NCI-H128 (cell line): Measurements from ENCODE around the gene EMC9.
"Not testable (repeated sequence)": the region's sequence is repeated elsewhere in the genome, so short reads cannot be mapped to it uniquely, and the experiment has no call there.

Experiments
- DNase-seq: peaks from one replicate; lab custom pipeline; 2025; ENCODE audit not compliant: unreplicated experiment; lab: John Stamatoyannopoulos, UW

The EMC9 gene

DNA sequence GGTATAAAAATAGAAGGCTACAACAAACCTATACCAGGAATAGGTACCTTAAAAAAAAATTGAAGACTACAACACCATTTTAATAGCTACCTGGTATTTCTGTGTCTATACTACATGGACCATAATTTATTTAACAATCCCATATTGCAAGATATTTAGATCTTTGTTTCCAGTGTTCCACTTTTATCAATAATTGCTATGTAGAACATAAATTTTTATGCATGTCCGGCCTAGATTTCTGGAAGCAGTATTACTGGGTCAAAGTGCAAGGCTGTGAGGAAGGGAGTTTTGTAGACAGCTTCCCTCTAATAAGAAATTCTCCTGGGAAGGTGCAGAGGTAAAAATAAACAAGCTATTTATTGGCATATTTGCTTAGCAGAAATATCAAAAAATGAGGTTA, 30.9 kb downstream of the EMC9 start:
- DNase-seq: no peak

DNA sequence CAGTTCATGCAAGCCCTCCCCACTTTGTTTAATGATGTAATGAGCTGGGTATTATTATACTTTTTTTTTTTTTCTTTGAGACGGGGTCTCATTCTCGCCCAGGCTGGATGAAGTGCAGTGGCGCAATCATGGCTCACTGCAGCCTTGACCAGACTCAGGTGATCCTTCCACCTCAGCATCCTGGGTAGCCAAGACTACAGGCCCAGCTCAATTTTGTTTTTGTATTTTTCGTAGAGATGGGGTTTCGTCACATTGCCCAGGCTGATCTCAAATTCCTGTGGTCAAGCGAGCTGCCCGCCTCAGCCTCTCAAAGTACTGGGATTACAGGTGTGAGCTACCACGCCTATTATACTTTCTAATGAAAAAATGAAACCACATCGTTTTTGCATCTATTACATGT, 31.3 kb downstream of the EMC9 start:
- DNase-seq: no peak

DNA sequence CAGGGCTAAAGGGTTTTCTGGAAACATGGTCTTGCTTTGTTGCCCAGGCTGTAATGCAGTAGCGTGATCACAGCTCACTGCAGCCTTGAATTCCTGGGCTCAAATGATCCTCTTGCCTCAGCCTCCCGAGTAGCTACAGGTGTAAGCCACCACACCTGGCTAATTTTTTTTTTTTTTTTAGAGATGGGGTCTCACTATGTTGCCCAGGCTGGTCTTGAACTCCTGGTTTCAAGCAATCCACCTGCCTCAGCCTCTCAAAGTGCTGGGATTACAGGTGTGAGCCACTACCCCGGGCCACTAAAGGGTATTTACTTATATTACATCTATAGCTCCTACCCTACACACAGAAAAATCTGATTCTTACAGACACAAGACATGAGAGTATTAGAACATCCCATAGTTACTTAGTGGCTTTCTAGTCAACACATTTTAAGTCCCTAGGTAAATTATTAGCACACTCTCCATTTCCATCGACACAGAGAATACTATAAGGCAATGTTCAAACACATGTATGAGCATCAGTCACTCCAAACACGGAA, 33.0 kb downstream of the EMC9 start:
- no peak for DNase-seq

DNA sequence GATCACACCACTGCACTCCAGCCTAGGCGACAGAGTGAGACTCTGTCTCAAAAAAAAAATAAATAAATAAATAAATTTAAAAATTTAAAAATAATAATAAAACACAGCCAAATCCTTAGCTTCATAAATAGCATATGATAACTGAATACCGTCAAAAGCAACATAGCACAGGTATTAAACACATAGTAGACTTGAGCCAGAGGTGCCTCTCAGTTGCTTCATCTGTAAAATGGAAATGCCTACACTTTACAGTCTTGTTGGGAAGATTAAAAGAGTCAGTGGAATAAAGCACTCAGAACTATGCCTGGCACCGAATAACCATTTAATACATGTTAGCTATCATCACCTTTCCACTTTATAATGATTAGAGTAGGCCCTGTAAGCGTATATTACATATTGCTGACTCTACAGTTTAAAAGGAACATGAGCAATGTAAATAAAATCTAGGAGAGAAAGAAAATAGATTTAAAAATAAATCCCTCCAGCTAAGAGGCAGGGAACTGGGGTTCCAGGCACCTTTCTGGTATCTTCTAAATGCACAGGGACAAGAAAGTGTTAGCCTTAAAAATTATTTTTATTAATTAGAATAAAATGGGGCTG, 34.6 kb downstream of the EMC9 start:
- no peak for DNase-seq

DNA sequence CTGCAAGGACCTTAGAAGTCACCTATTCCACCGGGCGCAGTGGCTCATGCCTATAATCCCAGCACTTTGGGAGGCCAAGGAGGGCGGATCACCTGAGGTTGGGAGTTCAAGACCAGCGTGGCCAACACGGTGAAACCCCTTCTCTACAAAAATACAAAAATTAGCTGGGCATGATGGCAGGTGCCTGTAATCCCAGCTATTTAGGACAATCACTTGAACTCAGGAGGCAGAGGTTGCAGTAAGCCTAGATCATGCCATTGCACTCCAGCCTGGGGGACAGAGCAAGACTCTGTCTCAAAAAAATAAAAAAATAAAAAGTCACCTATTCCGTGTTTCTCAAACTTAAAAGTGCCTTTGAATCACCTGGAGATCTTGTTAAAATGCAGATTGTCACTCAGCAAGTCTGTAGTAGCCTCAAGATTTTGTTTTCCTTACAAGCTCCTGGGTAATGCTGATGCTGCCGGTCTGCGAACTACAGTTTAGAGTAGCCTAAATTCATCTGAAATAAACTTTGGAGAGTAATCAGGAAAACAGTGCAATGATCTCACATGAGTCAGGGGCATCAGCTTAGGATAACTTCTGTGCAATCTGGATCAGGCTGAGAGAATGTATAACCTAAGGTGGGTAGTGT, 35.7 kb downstream of the EMC9 start:
- DNase-seq: not testable (repeated sequence)

DNA sequence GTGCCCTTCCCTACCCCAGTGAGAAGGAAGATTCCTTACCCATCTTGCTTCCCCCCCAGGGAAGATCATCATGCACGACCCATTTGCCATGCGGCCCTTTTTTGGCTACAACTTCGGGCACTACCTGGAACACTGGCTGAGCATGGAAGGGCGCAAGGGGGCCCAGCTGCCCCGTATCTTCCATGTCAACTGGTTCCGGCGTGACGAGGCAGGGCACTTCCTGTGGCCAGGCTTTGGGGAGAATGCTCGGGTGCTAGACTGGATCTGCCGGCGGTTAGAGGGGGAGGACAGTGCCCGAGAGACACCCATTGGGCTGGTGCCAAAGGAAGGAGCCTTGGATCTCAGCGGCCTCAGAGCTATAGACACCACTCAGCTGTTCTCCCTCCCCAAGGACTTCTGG, 37.9 kb downstream of the EMC9 start:
- no peak for DNase-seq

DNA sequence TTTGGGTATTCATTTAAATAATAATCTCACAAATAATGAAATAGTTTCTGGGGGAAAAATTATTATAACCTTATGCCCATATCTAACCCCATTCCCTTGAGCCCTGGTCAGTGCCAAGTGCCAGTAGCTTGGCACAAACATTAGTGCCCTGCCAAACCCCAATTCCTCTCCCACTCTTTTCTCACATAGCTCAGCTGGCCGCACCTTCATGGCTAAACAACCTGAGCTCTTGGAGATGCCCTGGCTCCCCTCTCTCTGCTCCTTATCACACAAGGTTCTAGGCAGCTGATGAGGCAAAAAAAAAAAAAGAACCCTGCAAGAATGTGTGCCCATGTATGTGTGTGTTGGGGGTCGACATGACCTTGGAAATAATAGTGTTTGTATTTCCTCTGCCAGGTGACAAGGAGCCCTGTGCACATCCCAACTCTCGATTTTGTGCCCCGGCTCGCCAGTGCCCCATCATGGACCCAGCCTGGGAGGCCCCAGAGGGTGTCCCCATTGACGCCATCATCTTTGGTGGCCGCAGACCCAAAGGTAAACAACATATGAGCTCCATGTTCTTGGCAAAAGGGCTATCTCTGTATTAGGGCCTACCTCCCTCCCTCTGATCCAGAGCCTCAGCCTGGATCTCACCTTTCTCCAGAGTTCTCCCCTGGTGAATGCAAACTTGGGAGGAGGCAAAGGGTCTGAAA, 38.9 kb downstream of the EMC9 start:
- no peak for DNase-seq

DNA sequence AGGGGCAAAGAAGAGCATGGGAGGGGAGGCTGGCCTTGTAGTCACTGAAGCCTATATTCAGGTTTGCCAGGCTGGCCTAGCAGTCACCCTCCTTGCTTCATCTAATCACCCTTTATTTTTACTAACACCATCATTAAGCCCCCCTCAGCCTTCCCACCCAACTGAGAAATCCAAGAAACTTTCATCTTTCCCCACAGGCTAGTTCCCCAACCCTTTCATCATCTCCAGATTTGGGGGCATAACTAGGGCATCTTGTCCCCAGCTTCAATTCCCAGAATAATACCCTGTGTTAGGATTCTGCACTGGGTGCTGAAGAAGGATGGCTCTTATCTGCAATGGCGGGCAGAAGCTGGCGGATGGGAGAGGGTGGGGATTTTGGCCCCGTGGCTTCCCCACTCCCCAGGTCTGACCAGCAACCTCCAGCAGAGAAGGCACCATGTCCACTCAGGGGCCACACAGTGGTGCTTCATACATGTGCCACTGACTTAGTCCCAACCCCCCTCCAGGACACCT, 40.4 kb downstream of the EMC9 start:
- no peak for DNase-seq

DNA sequence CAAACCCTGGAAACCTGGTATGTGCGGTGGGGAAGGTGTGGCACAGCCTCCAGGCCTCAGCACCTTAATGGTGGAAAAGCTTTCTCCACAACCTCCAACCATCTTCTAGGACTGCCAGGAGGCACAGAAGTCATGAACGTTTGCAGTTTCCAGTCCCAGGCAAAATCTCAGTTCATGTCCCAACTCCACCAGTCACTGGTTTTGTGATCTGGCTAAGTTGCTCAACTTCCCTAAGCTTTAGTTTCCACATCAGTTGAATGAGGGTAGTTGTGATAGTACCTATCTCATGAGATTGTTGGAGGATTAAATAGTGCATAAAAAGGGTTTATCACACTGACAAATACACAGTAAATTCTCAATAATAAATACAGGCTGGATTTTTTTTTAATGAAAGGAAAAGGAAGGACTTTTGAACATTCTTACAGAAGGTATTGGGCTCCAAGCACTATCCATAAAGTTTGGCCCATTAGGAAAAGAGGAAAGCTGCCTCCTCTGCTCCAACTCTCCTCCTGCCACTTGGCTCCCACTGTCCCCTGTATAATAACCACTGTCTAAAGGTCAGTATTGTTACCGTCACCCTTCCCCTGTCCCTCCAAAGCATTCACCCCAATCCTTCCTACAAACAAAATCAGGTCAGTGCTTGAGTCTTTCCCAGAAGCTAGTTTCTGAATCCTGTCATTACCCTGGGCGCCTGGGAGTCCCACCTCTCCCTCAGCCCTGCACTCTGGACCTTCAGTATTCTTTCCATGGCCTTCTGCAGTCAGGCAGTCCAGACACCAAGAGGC, 41.0 kb downstream of the EMC9 start:
- DNase-seq: no peak

DNA sequence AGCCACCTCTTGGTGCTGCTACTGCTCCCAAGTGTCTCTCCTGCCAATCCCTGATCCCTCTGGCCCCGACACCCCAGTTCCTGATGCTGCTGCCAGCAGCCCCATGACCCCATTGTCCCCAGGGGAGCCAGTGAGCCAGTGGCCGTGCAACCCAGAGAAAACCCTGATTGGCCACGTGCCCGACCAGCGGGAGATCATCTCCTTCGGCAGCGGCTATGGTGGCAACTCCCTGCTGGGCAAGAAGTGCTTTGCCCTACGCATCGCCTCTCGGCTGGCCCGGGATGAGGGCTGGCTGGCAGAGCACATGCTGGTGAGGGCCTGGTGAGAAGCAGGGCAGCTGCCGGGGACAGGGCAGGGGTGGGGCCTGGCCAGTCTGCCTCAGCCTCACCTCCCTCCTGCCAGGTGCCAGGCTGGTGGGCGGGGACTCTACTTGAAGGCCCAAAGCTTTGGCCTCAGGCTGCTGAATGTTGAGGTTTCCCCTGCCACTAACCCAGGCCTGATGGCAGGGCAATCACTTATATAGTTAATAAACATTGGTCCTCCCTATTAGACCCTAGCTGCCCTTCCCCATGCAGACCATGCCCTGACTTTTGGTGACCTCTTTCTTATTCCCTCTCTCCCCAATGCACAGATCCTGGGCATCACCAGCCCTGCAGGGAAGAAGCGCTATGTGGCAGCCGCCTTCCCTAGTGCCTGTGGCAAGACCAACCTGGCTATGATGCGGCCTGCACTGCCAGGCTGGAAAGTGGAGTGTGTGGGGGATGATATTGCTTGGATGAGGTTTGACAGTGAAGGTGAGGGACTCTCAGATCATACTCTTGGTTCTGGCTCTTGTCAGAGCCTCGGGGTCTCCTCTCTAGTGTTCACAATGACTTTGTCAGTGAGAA, 42.2 kb downstream of the EMC9 start:
- no peak for DNase-seq

DNA sequence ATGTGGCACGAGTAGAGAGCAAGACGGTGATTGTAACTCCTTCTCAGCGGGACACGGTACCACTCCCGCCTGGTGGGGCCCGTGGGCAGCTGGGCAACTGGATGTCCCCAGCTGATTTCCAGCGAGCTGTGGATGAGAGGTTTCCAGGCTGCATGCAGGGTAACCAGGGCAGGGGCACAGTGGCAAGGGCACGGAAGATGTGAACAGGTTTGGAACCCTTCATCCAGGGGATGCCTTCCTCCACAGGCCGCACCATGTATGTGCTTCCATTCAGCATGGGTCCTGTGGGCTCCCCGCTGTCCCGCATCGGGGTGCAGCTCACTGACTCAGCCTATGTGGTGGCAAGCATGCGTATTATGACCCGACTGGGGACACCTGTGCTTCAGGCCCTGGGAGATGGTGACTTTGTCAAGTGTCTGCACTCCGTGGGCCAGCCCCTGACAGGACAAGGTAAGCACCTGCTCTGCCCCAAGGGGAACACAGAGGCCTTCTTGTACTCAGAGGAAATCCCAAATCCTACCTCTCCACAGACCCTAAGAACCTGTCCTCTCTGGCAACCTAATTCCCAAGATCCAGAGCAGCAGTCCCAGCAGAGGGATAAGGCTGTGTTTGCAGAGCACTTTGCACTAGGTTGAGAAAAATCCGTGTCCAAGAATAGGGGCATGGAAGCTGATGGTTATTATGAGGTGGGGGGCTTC, 43.0 kb downstream of the EMC9 start:
- no peak for DNase-seq

DNA sequence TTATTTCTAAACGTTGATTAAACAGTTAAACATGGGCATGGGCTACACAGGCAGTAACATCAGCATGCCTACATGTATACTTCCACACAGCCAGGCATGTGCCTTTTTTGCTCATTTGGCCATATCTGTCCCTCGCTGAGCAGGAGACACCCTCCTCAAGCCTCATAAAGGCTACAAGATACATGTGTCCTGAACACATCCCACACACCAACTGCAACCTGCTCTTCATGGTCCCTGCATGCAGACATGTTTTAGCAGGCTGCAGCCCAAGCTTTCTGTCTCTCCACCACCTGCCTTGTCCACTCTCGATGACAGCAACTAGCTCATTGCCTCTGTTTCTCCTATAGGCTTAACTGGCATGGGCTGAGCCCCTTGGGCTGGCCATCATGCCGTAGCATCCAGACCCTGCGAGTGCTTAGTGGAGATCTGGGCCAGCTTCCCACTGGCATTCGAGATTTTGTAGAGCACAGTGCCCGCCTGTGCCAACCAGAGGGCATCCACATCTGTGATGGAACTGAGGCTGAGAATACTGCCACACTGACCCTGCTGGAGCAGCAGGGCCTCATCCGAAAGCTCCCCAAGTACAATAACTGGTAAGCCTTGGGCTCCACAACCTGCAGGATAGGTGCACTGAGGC, 44.7 kb downstream of the EMC9 start:
- no peak for DNase-seq

DNA sequence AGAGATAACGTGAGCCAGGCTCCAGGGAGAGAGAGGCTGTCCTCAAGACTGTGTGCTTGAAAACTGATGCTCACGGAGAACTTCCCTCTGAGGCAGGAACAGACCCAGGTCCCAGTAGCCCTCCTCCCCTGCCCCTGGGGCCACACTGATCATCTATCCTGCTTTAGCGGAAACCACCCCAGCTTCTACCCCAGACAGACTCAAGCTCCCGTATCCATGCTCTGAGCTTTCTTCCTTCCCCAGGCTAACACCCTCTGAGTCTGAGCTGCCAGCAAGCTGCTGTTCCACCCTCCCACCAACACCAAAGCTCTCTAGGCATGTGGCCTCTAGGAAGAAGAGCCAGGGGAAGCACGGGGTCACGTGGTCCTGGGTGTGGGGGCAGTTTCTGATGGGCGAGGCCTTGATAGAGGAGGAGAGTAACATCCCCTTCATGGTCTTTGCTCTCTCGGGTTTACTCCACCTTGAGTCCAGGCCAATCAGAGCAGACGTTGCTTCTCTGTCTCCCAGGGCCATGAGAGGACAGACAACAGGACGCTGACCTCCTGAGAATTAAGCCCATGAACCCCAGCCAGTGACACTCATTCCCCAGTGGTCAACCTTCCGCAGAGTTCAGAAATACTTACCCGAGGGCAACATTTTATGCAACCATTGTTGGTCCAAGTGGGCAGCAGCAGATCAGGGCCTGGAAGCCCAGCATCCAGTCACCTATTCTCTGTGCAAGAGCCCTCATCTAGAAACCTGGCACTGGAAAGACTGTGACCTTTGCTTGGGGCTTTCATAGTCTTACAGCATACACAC, 45.9 kb downstream of the EMC9 start:
- DNase-seq: no peak

DNA sequence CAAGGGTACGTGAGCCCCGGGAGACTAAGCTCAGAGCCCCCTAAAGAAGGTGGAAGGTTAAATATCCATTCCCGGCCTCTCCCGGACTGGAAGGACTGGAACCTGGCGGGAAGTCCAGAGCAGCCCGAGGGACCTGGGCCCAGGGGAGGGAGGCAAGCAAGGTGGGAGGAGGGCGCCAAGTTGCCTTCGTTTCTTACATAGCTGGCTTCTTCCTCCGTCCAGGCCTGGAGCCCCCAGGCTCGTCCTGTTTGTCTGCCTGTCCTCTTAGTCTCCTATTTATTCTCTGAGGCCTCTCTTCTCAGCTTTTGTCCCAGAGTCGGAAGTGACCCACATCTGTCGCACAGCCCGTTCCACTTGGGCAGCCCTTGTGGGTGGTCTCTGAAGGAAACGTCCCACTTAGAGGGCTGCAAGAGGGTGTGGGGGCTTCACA, 46.5 kb downstream of the EMC9 start:
- no peak for DNase-seq

DNA sequence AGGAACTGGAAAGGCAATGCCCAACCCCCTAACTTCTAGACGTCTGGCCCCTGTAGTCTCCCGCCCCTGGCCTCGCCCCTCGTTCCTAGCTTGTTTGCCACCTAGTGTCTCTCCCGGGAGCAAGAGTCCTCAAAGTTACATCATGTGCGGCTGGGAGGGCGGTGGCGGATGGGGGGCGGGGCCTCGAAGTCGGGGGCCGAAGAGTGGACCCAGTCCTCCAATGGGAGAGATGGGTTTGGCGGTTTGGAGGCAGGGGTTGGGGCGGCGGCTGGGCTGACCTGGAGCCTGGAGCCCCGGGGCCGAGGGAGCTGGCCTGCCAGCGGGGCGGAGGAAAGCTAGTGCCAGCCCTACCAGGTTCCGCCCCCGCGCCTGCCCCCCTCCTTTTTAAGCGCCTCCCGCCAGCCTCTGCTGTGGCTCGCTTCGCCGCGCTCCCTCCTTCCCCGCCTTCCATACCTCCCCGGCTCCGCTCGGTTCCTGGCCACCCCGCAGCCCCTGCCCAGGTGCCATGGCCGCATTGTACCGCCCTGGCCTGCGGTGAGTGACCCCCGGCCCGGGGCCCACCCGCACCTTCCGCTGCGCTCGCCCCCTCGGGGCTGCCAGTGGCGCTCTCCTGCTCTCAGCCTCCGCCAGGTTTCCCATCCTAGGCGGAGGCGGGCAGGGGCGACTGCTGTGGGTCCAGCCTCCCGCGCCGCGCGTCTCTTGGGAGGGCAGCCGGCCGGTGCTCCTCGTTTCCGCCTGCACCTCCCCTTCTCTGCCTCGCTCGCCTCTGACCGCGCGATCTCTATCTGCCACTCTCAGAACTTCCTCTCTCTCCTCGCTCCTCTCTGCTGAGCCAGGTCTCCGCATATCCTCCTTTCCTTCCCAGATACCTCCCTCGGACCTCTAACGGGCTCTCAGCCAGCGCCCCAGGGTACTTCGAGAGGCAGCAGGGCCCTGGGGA, 47.2 kb downstream of the EMC9 start, which contains the start of gene PCK2:
Gene PCK2, plus strand, starts transcription at position 411 of the 940 bp plus-strand sequence. Its CDS starts 95 bp downstream, at position 506.
- peak; percentile 75 for DNase-seq

DNA sequence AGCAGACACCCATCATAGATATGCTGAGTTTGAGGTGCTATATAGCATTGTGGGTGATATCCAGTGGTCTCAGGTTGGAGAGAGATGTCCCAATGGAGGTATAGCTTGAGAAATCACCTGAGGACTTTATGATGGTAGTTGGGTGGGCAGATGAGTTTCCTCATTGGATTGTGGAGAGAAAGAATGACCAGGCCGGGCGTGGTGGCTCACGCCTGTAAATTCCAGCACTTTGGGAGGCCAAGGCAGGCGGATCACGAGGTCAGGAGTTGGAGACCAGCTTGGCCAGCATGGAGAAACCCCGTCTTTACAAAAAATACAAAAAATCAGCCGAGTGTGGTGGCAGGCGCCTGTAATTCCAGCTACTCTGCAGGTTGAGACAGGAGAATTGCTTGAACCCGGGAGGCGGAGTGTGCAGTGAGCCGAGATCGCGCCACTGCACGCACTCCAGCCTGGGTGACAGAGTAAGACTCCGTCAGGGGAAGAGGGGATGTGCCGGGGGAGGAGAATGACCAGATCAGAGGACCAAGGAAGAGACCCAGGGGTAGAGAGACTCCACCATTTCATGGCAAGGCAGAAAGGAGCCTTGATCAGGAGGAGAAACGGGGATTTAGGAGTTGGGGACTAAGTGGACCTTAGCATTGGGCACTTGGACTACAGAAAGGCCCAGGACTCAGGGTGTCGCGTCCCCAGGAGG, 48.0 kb downstream of the EMC9 start:
- DNase-seq: no peak
